Progenitor cell of endocrine pancreas (in vitro differentiated cells): ENCODE measurements around the gene ABAT. TPM values are rescaled to one million over a fixed set of nuclear protein-coding genes. Genes with fewer than 3 reads are reported as not detected.

Experiments
- DNase-seq: peaks from one replicate; pipeline ENCODE4 v3.0.0; 2021; ENCODE audit warnings: low spot score; ENCODE audit not compliant: unreplicated experiment
- H3K27ac Mint-ChIP-seq: 2 replicates; pipeline ENCODE4 v1.8.0; 2021; ENCODE audit warnings: mild to moderate bottlenecking, moderate library complexity, mixed read lengths
- H3K27me3 Mint-ChIP-seq: 2 replicates; pipeline ENCODE4 v1.8.0; 2021; ENCODE audit warnings: mixed read lengths
- H3K36me3 Mint-ChIP-seq: 2 replicates; pipeline ENCODE4 v1.8.0; 2022; ENCODE audit warnings: mixed read lengths; ENCODE audit not compliant: insufficient read depth
- H3K4me1 Mint-ChIP-seq: 2 replicates; pipeline ENCODE4 v1.8.0; 2021; ENCODE audit warnings: low read depth, mixed read lengths
- H3K4me3 Mint-ChIP-seq: 2 replicates; pipeline ENCODE4 v1.8.0; 2021; ENCODE audit warnings: low read depth, mild to moderate bottlenecking, moderate library complexity, mixed read lengths
- H3K9me3 Mint-ChIP-seq: 2 replicates; pipeline ENCODE4 v1.8.0; 2021; ENCODE audit warnings: low read depth, mixed read lengths
- CTCF ChIP-seq: fragments of 200-600 bp; sonication (generic); IDR thresholded peaks from one replicate; pipeline ENCODE4 v1.5.0; 2021; ENCODE audit warnings: antibody characterized with exemption, mild to moderate bottlenecking; ENCODE audit not compliant: unreplicated experiment
- total RNA-seq: library from RNA; stranded (reverse); gene quantifications from 2 replicates; pipeline ENCODE4 v1.2.1, GENCODE V29; 2021

Gene ABAT
- total RNA-seq, 1 donor from 2014 or later: 24.7 TPM

GRCh38 chr16:8630255-8630953, 44.0 kb upstream of the ABAT start:
- Mint-ChIP-seq H3K9me3 (no peaks in the 10 kb centered on the region), H3K27ac (no peak overlapping the region), H3K4me1 (no peaks in the 10 kb centered on the region), H3K4me3 (no peak overlapping the region), H3K27me3 (no peaks in the 10 kb centered on the region), H3K36me3 (peaks cover 34% of the 10 kb centered on the region)
- DNase-seq: no peak
- no peak for TF ChIP-seq CTCF

GRCh38 chr16:8631373-8631772, 43.0 kb upstream of the ABAT start:
- Mint-ChIP-seq H3K27me3 (no peaks in the 10 kb centered on the region), H3K4me3 (no peak overlapping the region), H3K27ac (no peak overlapping the region), H3K4me1 (no peaks in the 10 kb centered on the region), H3K9me3 (no peaks in the 10 kb centered on the region), H3K36me3 (peaks cover 31% of the 10 kb centered on the region)
- no peak for DNase-seq
- TF ChIP-seq CTCF: no peak

- Mint-ChIP-seq H3K4me1 (no peaks in the 10 kb centered on the region), H3K36me3 (peaks cover 31% of the 10 kb centered on the region)
- DNase-seq: no peak
Measured at GRCh38 chr16:8631818-8632465, 42.5 kb upstream of the ABAT start.

GRCh38 chr16:8632675-8633182, 41.7 kb upstream of the ABAT start:
- no peak for TF ChIP-seq CTCF
- Mint-ChIP-seq H3K4me3 (no peak overlapping the region), H3K9me3 (no peaks in the 10 kb centered on the region), H3K36me3 (peaks cover 26% of the 10 kb centered on the region), H3K4me1 (no peaks in the 10 kb centered on the region), H3K27ac (no peak overlapping the region), H3K27me3 (no peaks in the 10 kb centered on the region)
- DNase-seq: no peak

More at GRCh38 chr16:8631818-8632465, 42.5 kb upstream of the ABAT start:
- H3K9me3 Mint-ChIP-seq: no peaks in the 10 kb centered on the region
- no peak for TF ChIP-seq CTCF
- peak overlapping the region; percentile 65 for H3K27ac Mint-ChIP-seq
- no peaks in the 10 kb centered on the region for H3K27me3 Mint-ChIP-seq
- H3K4me3 Mint-ChIP-seq: no peak overlapping the region

GRCh38 chr16:8634991-8635736, 39.3 kb upstream of the ABAT start:
- H3K36me3 Mint-ChIP-seq: peaks cover 11% of the 10 kb centered on the region

More at GRCh38 chr16:8634991-8635736, 39.3 kb upstream of the ABAT start:
- H3K27ac Mint-ChIP-seq: peak overlapping the region; percentile 35
- no peaks in the 10 kb centered on the region for H3K27me3 Mint-ChIP-seq
- peak; percentile 86 for TF ChIP-seq CTCF
- no peak overlapping the region for H3K4me3 Mint-ChIP-seq
- DNase-seq: peak; percentile 19
- H3K9me3 Mint-ChIP-seq: no peaks in the 10 kb centered on the region
- no peaks in the 10 kb centered on the region for H3K4me1 Mint-ChIP-seq
